Measurements from ENCODE around the gene AIFM3.

GRCh38 chr22:21014202-21014725, 47.2 kb downstream of the AIFM3 start:
- TF ChIP-seq CTCF (IDR thresholded peaks at IDR 0.05) (no peak), POLR2A (IDR thresholded peaks at IDR 0.05) (no peak)
